Naive B cell (primary cell): ENCODE measurements around the gene LRRK1. TPM values are rescaled to one million over a fixed set of nuclear protein-coding genes. Genes with fewer than 3 reads are reported as not detected.
A peak's percentile ranks its signal among the peaks of the same experiment; 100 is the strongest.

Experiments used
- ATAC-seq, 2 donors: fragments of 150-1000 bp; cut with Tn5 transposase; 2 replicates each; pipeline ENCODE4 v1.10.0; 2021; ENCODE audit warnings: low read depth in 2 of 2, mild to moderate bottlenecking in 2 of 2, moderate library complexity in 2 of 2
- DNase-seq: peaks from one replicate; pipeline ENCODE4 v3.0.0; 2022
- H3K27ac Mint-ChIP-seq, 6 donors: one replicate each; pipeline ENCODE4 v1.8.0; 2020 to 2022; ENCODE audit warnings: mild to moderate bottlenecking in 6 of 6, mixed read lengths in 6 of 6, moderate library complexity in 5 of 6, inconsistent platforms in 2 of 6
- H3K27me3 Mint-ChIP-seq, 3 donors: one replicate each; pipeline ENCODE4 v1.8.0; 2021 to 2022; ENCODE audit warnings: mixed read lengths in 3 of 3, mild to moderate bottlenecking in 1 of 3
- H3K36me3 Mint-ChIP-seq, 2 donors: one replicate each; pipeline ENCODE4 v1.8.0; 2020 to 2022; ENCODE audit warnings: mixed read lengths in 2 of 2, inconsistent platforms in 1 of 2, mild to moderate bottlenecking in 1 of 2
- H3K4me1 Mint-ChIP-seq, 3 donors: one replicate each; pipeline ENCODE4 v1.8.0; 2020 to 2022; ENCODE audit warnings: mixed read lengths in 3 of 3, inconsistent platforms in 1 of 3, mild to moderate bottlenecking in 1 of 3, moderate library complexity in 1 of 3
- H3K4me3 Mint-ChIP-seq, 8 donors: one replicate each; pipeline ENCODE4 v1.8.0; 2020 to 2022; ENCODE audit warnings: mild to moderate bottlenecking in 8 of 8, mixed read lengths in 8 of 8, moderate library complexity in 8 of 8, inconsistent platforms in 2 of 8
- H3K9me3 Mint-ChIP-seq, 7 donors: one replicate each; pipeline ENCODE4 v1.8.0; 2020 to 2022; ENCODE audit warnings: mixed read lengths in 7 of 7, mild to moderate bottlenecking in 5 of 7, inconsistent platforms in 2 of 7, moderate library complexity in 1 of 7
- polyA plus RNA-seq, 6 donors: library from polyadenylated mRNA; unstranded; fragments of 300-500 nt; fragmentation: Illumina TruSeq; gene quantifications; one replicate each; pipeline ENCODE4 v1.2.3, GENCODE V29; 2021; ENCODE audit warnings: low read depth in 6 of 6

The LRRK1 gene
- polyA plus RNA-seq, 6 donors from 2014 or later = 3.4 to 10.3 (median 6.0) TPM

DNA sequence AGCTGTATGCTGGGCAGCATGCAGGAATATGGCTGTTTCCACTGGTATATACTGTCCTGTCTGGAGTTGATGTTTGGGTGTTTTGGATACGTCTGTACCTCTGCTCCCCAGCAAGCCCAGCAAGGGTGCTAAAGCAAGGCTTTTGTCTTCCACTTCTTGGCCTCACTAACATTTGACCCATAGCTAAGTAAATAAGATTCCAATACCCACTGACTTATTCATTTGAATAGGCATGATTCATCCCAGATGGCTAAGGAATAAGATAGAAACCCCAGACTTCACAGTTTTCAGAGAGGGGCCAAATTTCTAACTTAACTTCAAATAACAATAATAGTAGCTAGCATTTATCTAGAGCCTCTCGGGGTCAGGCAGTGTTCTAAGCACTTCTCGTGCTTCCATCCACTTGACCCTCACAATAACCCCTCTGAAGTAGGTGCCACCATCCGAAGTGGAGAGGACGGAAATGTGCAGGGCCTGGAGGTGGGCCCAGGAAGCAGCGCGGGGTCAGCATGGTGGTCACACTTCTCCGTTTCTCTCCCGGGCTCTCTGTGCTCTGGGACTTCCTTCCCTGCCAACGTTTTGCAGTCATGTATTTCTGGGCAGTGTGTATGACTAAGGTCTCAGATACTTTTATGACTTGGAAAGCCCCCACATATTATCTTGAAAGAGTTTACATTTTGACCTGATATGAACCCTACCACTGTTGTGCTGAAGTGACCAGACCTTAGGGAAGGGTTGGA lies 39.3 kb downstream of the LRRK1 start:
- no peaks in the 10 kb centered on the region for H3K27me3 Mint-ChIP-seq
- peak overlapping the region in 1 of 6 donors; percentile 37 for H3K27ac Mint-ChIP-seq
- no peak for DNase-seq
- H3K36me3 Mint-ChIP-seq = no peaks in the 10 kb centered on the region
- peaks cover 0 to 1% (median 0%) of the 10 kb centered on the region in 7 donors for H3K9me3 Mint-ChIP-seq
- no peak for ATAC-seq
- H3K4me1 Mint-ChIP-seq = peaks cover 11 to 34% (median 23%) of the 10 kb centered on the region in 3 donors
- no peak overlapping the region for H3K4me3 Mint-ChIP-seq

DNA sequence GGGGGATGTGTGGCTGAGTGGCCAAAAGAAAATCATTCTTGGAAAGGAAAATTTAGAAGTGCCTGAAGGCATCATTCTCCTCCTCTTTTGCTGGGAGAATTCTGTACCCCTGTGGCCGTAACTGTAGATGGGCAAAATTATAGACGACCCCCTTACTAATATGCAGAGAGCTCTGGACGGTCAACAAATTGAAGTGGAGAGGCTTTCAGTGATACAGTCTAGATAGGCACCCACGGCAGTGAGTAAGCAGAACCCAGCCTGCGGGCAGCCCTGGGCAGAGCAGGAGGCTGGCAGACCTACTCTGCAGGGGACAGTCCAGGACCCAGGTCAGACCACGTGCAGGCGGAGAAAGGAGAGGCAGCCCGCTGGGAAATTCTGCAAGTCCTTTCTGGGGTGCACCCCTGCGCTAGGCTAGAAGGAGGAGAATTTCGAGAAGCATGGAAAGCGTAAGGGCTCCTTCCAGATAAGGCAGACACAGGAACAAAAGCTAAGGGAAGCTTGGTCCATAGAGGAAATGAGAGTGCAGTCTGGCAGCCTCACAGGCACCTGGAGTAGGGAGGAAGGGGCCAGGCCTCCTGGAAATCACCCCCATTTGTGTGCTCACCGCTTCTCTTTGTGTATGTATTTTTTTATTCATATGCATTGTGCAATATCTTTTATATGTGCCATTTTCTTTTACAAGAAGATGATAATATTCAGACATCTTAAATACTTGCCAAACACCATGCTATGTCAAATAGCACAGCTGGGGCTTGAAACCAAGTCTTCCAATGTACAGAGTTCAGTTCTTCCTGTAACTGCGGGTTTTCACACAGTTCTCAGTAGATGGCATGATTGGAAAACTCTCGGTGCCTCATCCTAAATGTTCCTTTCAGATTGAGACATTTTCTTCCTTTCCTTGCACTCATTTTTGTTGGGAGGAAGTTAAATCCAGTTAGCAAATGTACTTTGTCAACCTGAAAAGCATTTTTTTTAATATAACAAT lies 40.2 kb downstream of the LRRK1 start:
- H3K27ac Mint-ChIP-seq = peak overlapping the region in 3 of 6 donors; percentile 37 to 67 (median 49)
- H3K9me3 Mint-ChIP-seq = peaks cover 0 to 1% (median 0%) of the 10 kb centered on the region in 7 donors
- ATAC-seq (no peak), DNase-seq (no peak)
- H3K36me3 Mint-ChIP-seq = no peaks in the 10 kb centered on the region
- no peaks in the 10 kb centered on the region for H3K27me3 Mint-ChIP-seq
- H3K4me3 Mint-ChIP-seq = no peak overlapping the region
- peaks cover 11 to 34% (median 23%) of the 10 kb centered on the region in 3 donors for H3K4me1 Mint-ChIP-seq

DNA sequence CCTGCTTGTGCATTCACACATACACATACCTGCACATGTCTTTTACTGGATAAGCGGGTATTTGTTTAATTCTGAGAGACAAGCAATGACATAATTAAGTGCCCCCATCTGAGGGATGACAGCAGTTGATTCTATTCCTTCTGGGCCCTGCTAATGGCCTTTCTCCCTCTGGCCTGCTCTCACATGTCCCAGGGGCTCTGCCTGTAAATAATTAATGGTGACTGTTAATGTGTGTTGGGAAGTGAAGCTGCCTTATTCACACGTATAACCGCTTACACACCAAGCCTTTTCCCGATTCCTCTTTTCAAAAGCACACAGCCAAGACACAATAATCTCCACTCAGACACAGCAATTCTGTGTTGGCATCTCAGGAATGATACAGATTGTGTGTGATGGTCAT lies 47.8 kb downstream of the LRRK1 start:
- ATAC-seq (no peak), DNase-seq (no peak)
- H3K9me3 Mint-ChIP-seq = peaks cover 0 to 7% (median 0%) of the 10 kb centered on the region in 7 donors
- peaks cover 0 to 11% of the 10 kb centered on the region in 2 donors for H3K36me3 Mint-ChIP-seq
- H3K27me3 Mint-ChIP-seq = peaks cover 0 to 6% (median 0%) of the 10 kb centered on the region in 3 donors
- no peak overlapping the region for H3K4me3 Mint-ChIP-seq
- peaks cover 0 to 6% (median 4%) of the 10 kb centered on the region in 3 donors for H3K4me1 Mint-ChIP-seq
- H3K27ac Mint-ChIP-seq = no peak overlapping the region

GRCh38 chr15:100968050-100968966 lies 49.2 kb downstream of the LRRK1 start:
- Mint-ChIP-seq H3K4me1 (peaks cover 0 to 10% (median 4%) of the 10 kb centered on the region in 3 donors), H3K4me3 (no peak overlapping the region), H3K27me3 (peaks cover 7 to 17% (median 7%) of the 10 kb centered on the region in 3 donors), H3K9me3 (peaks cover 0 to 7% (median 0%) of the 10 kb centered on the region in 7 donors), H3K27ac (peak overlapping the region in 1 of 6 donors; percentile 15), H3K36me3 (peaks cover 0 to 11% of the 10 kb centered on the region in 2 donors)
- DNase-seq (no peak), ATAC-seq (no peak)

DNA sequence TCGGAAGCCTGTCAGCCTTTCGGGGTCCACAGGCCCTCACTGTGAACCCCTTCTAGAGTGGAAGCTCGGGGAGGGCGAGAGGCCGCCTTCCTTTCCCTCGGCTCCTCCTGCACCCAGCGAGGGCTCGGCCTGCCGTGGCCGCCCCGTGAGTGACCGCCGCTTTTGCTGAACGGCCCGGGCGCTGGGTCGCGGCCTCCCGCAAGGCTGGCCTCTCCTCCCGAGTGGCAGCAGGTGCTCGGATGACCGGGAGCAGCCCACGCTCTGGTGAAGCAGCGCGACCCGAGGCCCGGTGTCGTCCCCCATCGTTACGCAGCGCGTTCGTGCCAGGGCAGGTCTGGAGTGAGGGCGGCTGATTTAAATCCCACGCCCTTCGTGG lies 53.8 kb downstream of the LRRK1 start:
- Mint-ChIP-seq H3K36me3 (peaks cover 13 to 19% of the 10 kb centered on the region in 2 donors), H3K9me3 (peaks cover 0 to 7% (median 0%) of the 10 kb centered on the region in 7 donors), H3K27ac (no peak overlapping the region), H3K4me3 (peak overlapping the region in 5 of 8 donors; percentile 12 to 80 (median 44)), H3K4me1 (peaks cover 8 to 16% (median 16%) of the 10 kb centered on the region in 3 donors), H3K27me3 (peaks cover 7 to 17% (median 7%) of the 10 kb centered on the region in 3 donors)
- ATAC-seq (peak; percentile 7 to 10), DNase-seq (no peak)

DNA sequence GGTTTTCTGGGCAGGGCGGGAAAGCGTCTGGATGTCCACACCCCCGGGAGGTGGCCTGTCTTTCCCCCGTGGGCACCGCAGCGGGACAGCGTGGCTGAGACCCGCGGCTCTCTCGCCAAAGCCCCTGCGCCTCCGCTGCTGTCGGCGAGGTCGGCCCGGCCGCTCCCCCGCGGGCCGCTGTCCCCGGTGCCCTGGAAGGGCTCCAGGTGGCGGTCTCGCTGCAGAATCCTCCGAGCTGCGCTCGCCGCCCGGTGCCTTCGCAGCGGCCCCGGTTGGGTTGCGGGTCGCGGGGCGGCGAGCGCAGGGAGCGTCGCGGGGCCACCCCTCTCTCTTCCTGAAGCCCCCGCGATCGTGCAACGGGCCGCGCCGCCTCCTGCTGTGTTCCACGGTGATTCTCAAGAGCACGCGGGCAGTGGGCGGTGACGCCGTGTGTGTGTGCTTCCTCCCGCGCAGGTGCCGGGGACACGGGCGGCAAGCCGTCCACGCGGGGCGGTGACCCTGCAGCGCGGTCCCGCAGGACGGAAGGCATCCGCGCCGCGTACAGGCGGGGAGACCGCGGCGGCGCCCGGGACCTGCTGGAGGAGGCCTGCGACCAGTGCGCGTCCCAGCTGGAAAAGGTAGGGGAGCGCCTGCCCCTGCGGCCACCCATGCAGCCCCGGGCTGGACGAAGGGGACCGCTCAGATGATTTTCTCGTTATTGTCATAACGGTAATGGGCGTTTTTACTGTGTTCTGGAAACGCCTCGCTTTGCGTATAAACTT lies 54.4 kb downstream of the LRRK1 start:
- DNase-seq (peak; percentile 5), ATAC-seq (peak; percentile 56 to 58)
- H3K36me3 Mint-ChIP-seq = peaks cover 15 to 19% of the 10 kb centered on the region in 2 donors
- peaks cover 7 to 17% (median 7%) of the 10 kb centered on the region in 3 donors for H3K27me3 Mint-ChIP-seq
- no peak overlapping the region for H3K27ac Mint-ChIP-seq
- peaks cover 8 to 16% (median 15%) of the 10 kb centered on the region in 3 donors for H3K4me1 Mint-ChIP-seq
- H3K4me3 Mint-ChIP-seq = peak overlapping the region in 7 of 8 donors; percentile 17 to 75 (median 63)
- peaks cover 0 to 7% (median 0%) of the 10 kb centered on the region in 7 donors for H3K9me3 Mint-ChIP-seq

DNA sequence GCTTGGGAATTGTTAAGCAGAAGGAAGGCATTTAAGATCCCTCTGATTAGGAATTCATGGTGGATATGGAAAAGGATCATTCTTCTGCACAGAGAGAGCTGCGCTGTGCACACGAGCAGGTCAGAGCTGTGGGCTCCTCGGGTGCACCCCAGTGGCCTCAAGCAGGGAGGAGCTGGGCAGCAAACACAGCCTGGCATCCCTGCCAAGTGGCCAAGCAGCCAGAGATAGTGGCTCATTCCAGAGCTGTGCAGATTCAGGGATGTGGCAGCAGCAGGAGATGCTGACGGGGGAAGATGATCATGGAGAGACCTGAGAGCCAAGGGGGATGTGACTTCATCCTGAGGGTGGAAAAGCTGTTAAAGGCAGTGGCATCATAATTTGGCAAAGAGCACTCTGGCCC lies 55.9 kb downstream of the LRRK1 start:
- Mint-ChIP-seq H3K9me3 (peaks cover 0 to 7% (median under 1%) of the 10 kb centered on the region in 7 donors), H3K36me3 (peaks cover 13 to 19% of the 10 kb centered on the region in 2 donors), H3K27me3 (peaks cover 7 to 17% (median 7%) of the 10 kb centered on the region in 3 donors), H3K4me1 (peaks cover 5 to 16% (median 11%) of the 10 kb centered on the region in 3 donors), H3K27ac (no peak overlapping the region), H3K4me3 (no peak overlapping the region)
- ATAC-seq = no peak
- no peak for DNase-seq

GRCh38 chr15:100980410-100981046 lies 61.4 kb downstream of the LRRK1 start:
- Mint-ChIP-seq H3K4me1 (peaks cover 5 to 10% (median 7%) of the 10 kb centered on the region in 3 donors), H3K27ac (no peak overlapping the region), H3K9me3 (peaks cover 0 to 5% (median 3%) of the 10 kb centered on the region in 7 donors), H3K4me3 (no peak overlapping the region), H3K36me3 (peaks cover 0 to 17% of the 10 kb centered on the region in 2 donors), H3K27me3 (no peaks in the 10 kb centered on the region)
- DNase-seq (no peak), ATAC-seq (no peak)

GRCh38 chr15:100981086-100981485 lies 61.9 kb downstream of the LRRK1 start:
- DNase-seq = peak; percentile 15
- Mint-ChIP-seq H3K27me3 (no peaks in the 10 kb centered on the region), H3K36me3 (peaks cover 0 to 17% of the 10 kb centered on the region in 2 donors)

GRCh38 chr15:100983221-100983620 lies 64.1 kb downstream of the LRRK1 start:
- Mint-ChIP-seq H3K9me3 (peaks cover 0 to 5% (median 4%) of the 10 kb centered on the region in 7 donors), H3K4me3 (no peak overlapping the region), H3K36me3 (peaks cover 11 to 13% of the 10 kb centered on the region in 2 donors), H3K4me1 (peaks cover 6 to 9% (median 7%) of the 10 kb centered on the region in 3 donors), H3K27me3 (no peaks in the 10 kb centered on the region), H3K27ac (no peak overlapping the region)
- ATAC-seq (no peak), DNase-seq (no peak)

More at GRCh38 chr15:100981086-100981485, 61.9 kb downstream of the LRRK1 start:
- Mint-ChIP-seq H3K27ac (no peak overlapping the region), H3K4me3 (no peak overlapping the region), H3K4me1 (peaks cover 6 to 8% (median 7%) of the 10 kb centered on the region in 3 donors), H3K9me3 (peaks cover 0 to 5% (median 3%) of the 10 kb centered on the region in 7 donors)
- ATAC-seq = peak; percentile 77 to 82

- H3K4me3 Mint-ChIP-seq = no peak overlapping the region
- DNase-seq = no peak
- no peak for ATAC-seq
- no peaks in the 10 kb centered on the region for H3K27me3 Mint-ChIP-seq
- peaks cover 5 to 7% (median 6%) of the 10 kb centered on the region in 3 donors for H3K4me1 Mint-ChIP-seq
- H3K9me3 Mint-ChIP-seq = peaks cover 0 to 2% (median under 1%) of the 10 kb centered on the region in 7 donors
- H3K27ac Mint-ChIP-seq = peak overlapping the region in 1 of 6 donors; percentile 28
- H3K36me3 Mint-ChIP-seq = peaks cover 15 to 19% of the 10 kb centered on the region in 2 donors
Observed at GRCh38 chr15:100985401-100985800, 66.2 kb downstream of the LRRK1 start.
